GM18505 (cell line): Measurements from ENCODE around the gene TVP23C.

ENCODE experiments used
- ATAC-seq: cut with Tn5 transposase; IDR thresholded peaks from one replicate; pipeline ENCODE4 v1.9.1; 2021; ENCODE audit not compliant: unreplicated experiment
- POLR2A ChIP-seq: IDR thresholded peaks from 4 replicates; pipeline ENCODE4 v1.6.1; 2011; ENCODE audit warnings: borderline replicate concordance; ENCODE audit not compliant: insufficient read depth, insufficient read length; ENCODE audit errors: extremely low read depth

Gene TVP23C

DNA sequence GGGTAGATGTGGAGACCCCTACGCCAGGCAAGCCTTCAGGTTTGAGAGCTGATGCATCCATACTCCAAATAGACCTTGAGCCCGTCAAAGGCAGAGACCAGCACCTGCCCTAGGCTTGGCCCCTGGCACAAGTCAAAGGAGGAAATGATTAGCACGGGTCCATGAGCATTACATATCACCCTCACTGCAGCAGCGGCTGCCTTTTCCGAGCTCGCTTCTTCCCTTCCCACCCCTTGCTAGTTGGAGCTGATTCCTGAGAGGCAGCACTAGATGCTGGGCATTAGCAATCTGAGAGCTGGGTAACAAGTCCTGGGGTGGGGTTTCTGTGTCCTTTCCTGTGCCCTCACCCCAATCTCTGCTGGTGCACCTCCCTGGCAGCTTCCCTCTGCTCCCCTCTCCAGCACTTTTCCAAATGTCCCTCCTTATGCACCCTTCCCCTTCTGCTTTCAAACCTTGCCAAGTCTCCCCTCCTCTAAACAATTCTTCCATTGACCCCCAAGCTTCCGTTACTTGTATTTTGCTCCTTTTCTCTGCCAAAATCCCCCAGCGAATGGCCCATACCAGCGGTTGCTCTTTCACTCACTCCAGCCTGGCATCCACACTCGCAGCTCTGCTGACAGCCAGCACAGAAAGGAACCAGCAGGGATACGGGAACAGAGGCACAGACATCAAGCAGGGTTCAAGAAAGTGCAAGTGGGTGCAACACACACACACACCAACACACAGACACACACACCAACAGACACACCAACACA, 98.9 kb downstream of the TVP23C start:
- no peak for TF ChIP-seq POLR2A
- ATAC-seq = no peak

DNA sequence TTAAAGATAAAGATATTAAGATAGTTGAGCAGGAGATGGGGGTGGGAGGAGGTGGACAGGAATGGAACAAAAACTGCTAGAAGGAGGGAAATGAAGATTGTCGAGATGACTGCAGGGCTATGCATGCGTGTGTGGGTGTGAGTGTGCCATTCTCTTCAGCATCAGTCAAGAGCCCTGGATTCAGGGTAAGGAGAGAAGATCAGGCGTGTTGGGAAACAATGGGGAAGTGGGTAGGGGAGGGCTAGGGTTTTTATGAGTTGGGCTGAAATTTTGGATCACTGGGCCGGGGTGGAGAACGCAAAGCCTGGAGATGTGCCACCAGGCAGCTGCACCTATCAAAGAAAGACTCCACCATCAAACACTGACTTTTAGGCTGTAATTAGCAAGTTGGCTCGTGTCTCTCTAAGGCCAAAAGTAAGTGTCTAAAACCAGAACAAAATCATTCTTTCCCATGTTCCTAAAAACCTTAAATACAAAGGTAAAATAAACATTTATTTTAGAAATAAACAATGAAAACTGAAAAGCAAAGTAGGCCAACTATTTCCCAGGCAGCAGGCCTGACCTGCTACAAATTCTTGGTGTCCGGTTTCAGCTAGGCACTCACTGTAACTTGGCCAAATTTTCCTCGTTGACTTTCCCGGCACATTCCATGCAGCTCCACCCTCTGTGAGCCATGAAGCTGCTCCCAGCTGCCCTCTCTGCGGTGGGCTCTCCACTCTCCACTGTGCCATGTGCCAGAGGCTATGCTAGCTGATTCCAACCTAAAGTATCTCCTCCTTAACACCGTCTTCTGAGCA, 100.1 kb downstream of the TVP23C start:
- no peak for ATAC-seq
- no peak for TF ChIP-seq POLR2A

DNA sequence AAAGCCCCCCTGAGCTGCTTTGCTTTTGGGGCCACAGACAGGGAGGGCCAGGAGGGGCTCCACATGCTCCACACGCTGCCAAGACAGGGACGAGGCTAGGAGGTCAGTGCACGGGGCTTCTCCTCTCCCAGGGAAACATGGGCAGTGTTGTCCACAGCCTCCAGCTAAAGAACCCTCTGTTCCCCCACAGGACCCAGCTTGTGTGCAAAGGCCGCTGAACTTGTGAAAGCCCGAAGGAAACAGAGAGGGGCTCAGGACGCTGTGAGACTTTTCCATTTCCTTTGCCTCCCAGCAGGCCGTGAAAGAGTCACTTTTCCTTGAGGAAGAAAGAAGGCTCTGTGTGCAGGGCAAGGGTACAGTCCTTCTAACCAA, 105.6 kb downstream of the TVP23C start:
- ATAC-seq = no peak

DNA sequence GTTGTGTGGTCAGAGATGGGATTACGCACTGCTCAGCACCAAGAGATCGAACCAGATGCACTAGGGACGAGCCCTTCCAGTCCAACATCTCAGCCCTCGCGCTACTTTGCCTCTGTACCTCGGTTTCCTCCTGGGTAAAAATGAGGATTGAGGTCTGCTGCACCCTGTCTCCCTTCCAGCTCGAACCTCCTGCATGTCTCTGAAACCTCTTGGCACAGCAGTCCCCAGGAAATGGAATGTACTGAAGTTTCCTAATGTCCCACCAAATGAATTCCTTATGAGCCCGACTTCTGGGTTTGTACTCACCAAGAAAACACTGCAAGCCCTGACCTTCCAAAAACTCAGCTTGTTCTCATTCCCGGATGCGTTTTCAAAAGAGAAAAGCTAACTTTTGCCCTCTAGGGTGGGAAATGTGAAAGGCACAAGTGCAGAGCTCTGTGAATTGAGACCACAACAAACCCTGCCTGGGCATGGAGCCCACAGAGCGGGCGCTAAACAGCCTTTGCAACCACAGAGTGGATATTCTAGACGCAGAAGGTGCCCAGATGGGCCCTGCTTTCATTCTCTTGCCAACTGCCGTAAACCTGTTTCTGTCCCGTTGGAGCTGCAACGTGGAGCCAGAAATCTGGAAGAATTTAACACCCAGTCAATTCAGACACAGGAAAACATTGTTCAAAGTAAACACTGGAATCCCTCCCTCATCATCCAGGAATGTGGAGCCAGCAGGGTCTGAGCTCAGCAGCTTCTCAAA, 106.1 kb downstream of the TVP23C start:
- no peak for TF ChIP-seq POLR2A
- no peak for ATAC-seq

More for the DNA sequence above, 105.6 kb downstream of the TVP23C start:
- TF ChIP-seq POLR2A = no peak

DNA sequence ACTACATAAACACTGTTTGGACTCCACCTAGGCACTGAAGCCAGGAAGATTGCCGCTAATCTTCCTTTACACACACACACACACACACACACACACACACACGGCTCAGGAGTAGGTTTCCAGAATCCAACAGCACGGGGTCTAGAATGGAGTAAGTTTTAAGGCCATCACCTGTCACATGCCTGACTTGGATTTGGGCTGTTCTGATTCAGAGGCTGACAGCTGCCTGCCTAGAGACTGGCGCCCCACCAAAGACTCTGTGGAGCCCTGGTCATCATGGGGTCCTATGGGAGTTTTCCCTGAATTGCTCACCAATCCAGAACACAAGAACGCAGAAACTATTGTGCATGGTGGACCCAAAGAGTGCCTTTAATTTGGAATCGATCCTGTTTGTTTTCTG, 106.8 kb downstream of the TVP23C start:
- TF ChIP-seq POLR2A = no peak
- ATAC-seq = no peak

DNA sequence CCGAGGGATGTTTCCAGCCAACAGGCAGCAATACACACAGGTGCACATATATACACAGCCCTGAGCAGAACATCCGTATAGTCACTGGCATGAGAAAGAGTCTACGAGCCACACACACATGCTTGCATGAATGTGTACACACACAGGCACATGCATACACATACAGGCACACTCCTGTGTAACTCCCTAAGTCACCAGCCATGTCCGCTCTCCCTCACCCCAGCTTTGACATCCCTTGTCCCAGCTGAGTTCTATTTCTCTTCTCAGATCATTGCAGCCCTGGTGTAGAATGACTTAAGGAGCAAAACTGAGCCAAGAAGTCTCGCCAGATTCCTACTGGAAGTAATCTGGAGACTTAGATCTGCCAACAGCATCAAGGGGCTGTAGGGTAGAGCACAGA, 108.9 kb downstream of the TVP23C start:
- no peak for ATAC-seq
- no peak for TF ChIP-seq POLR2A

DNA sequence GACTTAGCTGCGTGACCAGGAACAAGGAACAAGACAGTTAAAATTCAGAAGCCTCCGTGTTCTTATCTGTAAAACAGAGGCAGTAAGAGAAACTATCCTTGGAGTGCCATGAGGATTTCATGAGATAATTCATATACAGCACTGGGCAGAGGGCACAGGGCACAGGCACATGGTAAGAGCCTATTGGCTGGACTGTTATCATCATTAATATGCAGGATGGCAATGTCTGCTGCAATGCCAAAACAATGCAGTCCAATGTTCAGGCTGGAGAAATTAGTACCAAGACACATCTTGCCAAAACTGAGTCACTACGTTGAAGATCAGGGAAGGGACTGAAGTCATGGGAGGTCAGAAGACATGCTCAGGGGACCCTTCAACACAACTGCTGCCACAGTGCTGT, 109.5 kb downstream of the TVP23C start:
- ATAC-seq = no peak
- TF ChIP-seq POLR2A = no peak

DNA sequence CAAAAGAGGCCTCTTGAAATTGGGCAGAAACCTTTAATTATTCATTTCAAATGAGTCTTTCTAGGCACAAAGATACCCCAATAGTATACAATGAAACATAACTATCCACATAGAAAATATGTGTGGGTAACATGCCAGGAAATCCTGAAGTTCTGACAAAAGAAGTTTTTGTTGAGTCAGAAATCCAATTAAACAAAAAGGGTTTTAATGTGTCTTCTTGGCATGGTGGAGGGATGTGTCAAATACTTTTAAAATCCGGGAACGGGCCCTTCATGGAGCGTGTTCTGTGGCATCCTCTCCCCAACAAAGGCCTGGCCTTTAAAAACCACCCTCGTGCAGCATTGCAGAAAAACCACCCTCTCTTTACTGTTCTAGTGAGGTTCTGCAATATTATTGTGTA, 110.0 kb downstream of the TVP23C start:
- no peak for TF ChIP-seq POLR2A
- ATAC-seq = no peak

DNA sequence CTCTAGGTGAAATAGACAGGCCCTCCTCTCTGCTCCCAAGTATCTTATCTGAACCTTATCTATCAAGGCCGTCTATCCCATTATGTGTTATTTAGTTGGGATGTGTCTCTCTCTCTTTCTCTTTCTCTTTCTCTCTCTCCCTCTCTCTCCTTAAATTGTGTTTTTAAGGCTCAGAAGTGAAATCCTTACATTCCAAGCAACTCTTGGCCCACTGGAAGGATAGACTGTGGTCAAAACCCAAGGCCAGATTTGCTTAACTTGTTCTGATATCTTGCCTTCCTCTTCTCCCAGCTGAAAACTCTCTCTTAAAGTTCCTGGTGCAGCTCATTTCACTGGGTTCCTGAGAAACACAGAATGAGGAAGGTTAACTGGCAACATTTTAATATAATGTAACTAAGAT, 110.5 kb downstream of the TVP23C start:
- TF ChIP-seq POLR2A = no peak
- ATAC-seq = no peak
